Measurements from ENCODE around the gene UNC13C.

UNC13C gene

GRCh38 chr15:54482251-54482650 lies 504.0 kb downstream of the UNC13C start:
- DNase-seq (ENCODE audit: low spot score): peak; percentile 23

DNA sequence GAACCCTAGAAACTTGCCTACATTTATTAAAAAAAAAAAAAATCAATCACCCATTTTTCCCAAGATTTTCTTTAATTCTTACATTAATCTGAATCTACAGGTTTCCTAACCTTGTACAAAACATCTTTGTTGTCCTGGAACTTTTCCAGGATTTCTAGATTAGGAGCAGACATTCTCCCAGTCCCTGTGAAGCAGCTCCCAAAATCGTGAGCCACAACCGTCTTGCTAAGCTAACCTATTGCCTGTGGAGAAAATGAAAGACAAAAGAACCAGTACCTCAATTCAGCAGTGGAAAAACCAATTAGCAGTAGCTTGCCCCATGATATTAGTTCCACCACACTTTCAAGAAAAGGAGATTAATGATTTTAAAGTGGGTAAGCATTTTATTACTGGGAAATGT lies 522.1 kb downstream of the UNC13C start:
- DNase-seq (ENCODE audit: low spot score): no peak

GRCh38 chr15:54502416-54503075 lies 524.3 kb downstream of the UNC13C start:
- DNase-seq (ENCODE audit: low spot score): no peak

DNA sequence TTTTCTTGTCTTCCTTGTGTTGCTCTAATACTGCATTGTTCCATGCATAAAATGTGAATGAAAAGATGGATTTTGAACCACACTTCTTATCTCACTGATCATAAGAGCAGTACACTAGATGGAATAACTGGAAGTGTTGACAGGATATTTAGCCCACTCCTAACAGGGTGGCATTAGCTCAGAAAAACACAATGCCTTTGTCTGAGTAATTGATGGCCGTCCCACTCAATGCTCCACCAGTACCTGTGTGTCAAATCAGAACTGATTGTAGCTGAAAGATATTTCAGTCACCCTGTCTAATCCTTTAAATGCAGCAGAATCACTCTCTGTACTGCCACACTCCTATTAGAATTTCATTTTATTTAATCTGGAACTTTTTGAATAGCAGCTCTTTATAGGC lies 526.5 kb downstream of the UNC13C start:
- no peak for DNase-seq (ENCODE audit: low spot score)

DNA sequence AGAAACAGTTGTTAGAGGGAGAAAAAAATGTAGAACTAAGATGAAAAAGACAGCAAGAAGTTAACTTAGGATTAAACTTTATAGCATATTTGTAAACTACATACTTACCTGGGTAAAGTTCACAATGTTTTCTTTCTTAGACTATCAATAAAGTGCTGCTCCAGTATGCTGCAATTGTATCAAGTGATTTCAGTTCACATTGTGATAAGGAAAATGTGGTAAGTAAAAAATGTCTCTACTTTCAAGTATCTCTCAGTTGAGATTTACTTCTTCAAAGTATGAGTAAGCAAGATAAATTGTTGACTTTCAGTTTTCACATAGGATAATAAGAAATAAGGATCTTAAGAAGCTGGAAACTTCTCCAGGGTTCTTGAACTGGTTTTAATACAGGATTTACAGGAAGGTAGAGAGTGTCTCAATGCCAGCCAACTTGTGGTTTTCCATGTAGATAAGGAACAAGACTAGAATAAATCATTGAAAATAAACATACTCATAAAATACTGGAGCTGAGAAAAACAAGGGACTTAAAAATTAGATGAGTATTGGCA lies 528.8 kb downstream of the UNC13C start:
- DNase-seq (ENCODE audit: low spot score): no peak

DNA sequence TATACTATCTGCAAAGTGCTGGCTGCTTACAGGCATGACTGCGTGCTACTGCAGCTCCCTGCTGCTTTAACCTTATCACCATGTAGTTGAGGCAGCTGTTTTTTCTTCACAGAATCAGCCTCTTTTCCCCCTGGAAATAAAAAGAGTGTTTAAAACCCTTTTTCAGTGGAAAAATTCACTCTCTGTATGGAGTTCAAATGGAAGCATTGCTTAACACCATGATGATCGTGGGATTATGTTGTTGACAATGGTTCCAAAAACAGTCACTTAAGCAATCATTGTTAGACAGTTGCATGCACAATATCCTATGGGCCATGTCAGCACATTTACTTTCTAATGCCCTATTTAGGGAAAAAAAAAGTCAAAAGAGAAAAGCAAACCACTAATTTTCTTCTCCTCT lies 536.4 kb downstream of the UNC13C start:
- no peak for DNase-seq (ENCODE audit: low spot score)

- no peak for DNase-seq (ENCODE audit: low spot score)
Observed at GRCh38 chr15:54515664-54516582, 537.7 kb downstream of the UNC13C start.

DNA sequence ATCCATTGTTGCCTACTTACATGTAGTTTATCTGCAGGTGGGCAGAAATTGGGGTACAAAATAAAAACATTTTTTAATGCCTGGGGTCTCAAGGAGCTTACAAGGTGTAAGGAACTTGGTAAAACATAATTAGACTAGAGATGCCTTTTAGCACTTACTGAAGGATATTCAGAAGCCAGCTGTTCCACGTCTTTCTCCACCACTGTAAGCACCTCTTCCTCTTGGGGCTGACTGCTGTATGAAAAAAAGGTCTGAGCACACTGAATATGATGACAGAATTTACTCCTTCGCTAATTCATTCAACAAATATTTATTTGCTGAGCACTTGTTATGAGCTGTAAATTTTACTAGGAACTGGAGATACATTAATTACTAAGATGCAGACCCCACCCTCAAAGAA lies 539.1 kb downstream of the UNC13C start:
- no peak for DNase-seq (ENCODE audit: low spot score)

GRCh38 chr15:54518156-54518882 lies 540.1 kb downstream of the UNC13C start:
- no peak for DNase-seq (ENCODE audit: low spot score)

GRCh38 chr15:54519577-54519976 lies 541.3 kb downstream of the UNC13C start:
- DNase-seq (ENCODE audit: low spot score): no peak

DNA sequence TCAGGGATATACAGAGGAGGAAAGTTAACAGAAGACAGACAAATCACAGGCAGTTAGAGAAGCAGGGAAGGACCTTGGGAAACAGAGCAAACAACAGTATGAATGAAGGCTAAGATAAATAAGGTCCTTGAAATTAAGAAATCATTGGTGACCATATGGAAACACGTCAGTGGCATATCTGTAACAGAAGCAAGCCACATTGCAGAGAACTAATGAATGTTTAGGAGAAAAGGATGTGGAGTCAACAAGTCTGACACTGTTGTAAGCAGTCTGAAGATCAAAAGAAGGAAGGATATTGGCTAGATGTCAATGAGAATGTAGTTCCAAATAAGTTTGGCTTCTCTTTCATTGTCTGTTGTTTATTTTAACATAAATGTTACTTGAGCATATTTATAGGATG lies 542.4 kb downstream of the UNC13C start:
- no peak for DNase-seq (ENCODE audit: low spot score)

DNA sequence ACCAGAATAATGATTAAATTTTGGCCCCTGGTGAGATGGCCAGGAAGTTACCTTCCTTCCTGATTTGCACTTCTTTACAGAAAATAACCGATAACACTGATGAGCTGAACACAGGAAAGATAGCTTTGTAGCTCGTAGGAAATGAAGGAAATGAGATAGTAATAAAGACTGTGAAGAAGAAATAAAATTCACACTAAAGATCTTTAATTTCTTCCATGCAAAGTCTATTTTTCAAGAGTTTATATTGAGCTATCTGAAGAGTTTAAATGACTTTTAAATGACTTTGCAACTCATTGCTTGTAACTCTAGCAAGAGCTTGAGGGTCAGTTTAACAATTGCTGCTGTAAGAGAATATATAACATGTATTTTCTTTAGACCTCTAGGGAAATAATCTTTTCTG lies 543.0 kb downstream of the UNC13C start:
- DNase-seq (ENCODE audit: low spot score): no peak

- no peak for DNase-seq (ENCODE audit: low spot score)
Observed at GRCh38 chr15:54528021-54528420, 549.8 kb downstream of the UNC13C start.

DNA sequence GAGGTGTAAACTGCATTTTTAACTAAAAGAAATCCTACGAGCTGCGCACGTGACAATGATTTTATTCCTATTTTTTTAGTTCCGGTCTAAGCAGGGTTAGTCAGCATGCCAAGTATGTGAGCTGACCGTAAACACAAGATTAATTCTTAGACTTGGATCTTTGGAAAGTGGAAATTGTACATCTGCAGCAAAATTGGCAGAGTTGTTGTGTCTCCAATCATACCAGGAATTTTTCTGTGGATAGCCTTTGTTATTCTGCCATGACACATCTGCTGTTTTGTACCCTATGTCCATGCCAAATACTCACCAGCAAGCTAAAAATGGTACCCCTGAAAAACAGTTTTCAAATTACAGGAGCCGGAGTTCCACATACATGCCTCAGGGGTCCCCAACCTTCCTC lies 562.5 kb downstream of the UNC13C start:
- no peak for DNase-seq (ENCODE audit: low spot score)

- DNase-seq (ENCODE audit: low spot score): no peak
Observed at GRCh38 chr15:54547491-54547890, 569.2 kb downstream of the UNC13C start.

DNA sequence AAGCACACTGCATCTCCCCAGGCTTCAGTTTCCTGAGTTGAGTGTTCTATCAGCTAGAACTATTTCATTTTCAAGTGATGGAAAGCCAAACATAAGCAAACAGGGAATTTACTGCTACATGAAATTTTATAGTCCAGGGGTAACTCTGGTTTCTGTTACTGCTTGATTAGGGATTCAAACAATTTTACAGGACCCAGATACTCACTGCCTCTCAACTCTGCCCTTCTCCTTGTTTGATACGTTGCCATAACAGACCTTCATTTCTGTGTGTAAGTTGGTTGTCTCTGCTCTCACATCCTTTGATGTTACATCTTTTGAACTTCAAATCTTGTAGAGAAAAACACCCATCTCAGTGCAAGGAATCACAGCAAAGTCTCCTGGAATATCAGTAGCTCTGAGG lies 572.7 kb downstream of the UNC13C start:
- DNase-seq (ENCODE audit: low spot score): no peak

GRCh38 chr15:54556231-54556630 lies 578.0 kb downstream of the UNC13C start:
- DNase-seq (ENCODE audit: low spot score): no peak

GRCh38 chr15:54559405-54560069 lies 581.3 kb downstream of the UNC13C start:
- DNase-seq (ENCODE audit: low spot score): no peak

GRCh38 chr15:54560417-54560816 lies 582.2 kb downstream of the UNC13C start:
- no peak for DNase-seq (ENCODE audit: low spot score)

DNA sequence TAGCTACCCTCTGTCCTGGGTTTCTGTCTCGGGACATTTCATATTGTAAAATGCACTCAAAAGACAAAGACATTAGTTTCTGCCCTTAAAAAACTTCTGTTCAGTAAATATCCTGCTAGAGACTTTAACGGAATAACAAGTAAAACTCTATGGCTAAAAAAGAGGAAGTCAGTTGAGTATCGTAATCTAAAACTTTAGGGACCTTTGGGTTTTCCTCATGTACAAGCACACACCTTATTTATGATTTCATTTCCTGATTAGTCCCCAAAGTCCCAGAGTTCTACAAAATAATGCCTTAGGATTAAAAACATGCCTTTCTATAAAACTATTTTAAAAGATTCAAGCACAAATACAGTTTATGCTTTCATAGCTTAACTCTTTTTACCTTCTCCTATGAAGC lies 585.9 kb downstream of the UNC13C start:
- no peak for DNase-seq (ENCODE audit: low spot score)

DNA sequence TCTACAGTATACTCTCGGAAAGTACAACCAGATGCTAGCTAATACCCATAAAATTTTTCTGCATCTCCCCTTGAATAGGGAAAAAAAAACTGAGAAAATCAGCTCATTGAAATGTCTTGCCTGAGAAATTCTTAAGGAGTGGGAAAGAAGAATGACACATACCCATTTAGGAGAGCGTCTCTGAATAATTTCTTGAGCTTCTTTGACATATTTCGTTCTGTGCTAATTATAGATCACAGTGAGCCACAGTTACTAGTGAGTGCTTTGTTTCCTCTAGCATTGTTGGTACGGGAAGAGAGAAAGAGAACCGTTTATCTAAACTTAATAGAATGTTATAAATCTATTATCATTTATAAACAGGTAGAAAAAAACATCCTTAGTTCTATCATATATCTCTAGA lies 588.4 kb downstream of the UNC13C start:
- no peak for DNase-seq (ENCODE audit: low spot score)
